GM23338 (cell line): ENCODE data around the gene NLRC5. TPM values are rescaled to one million over a fixed set of nuclear protein-coding genes. Genes with fewer than 3 reads are reported as not detected.

ENCODE experiments used
- ATAC-seq: fragments of 200-7000 bp; cut with Tn5 transposase; 3 replicates; pipeline ENCODE4 v1.9.1; 2020
- DNase-seq: peaks from one replicate; pipeline ENCODE4 v3.0.0-alpha.2; 2015; ENCODE audit warnings: low spot score
- H2AFZ ChIP-seq: fragments of 200-600 bp; sonication (generic); 2 replicates; pipeline ENCODE4 v1.8.0; 2016; ENCODE audit warnings: antibody characterized with exemption, mild to moderate bottlenecking, moderate library complexity
- H3F3A ChIP-seq: fragments of 200-600 bp; sonication (generic); replicated peaks from 2 replicates; pipeline ENCODE4 v1.8.0; 2017; ENCODE audit warnings: antibody characterized with exemption, mixed run types, low read depth
- H3K27ac ChIP-seq: fragments of 200-600 bp; sonication (generic); 2 replicates; pipeline ENCODE4 v1.6.1; 2016; ENCODE audit warnings: low read depth
- H3K27me3 ChIP-seq: fragments of 200-600 bp; sonication (generic); 2 replicates; pipeline ENCODE4 v1.8.0; 2016; ENCODE audit warnings: mild to moderate bottlenecking, mixed run types, moderate library complexity; ENCODE audit not compliant: insufficient read depth
- H3K36me3 ChIP-seq: fragments of 200-600 bp; sonication (generic); 2 replicates; pipeline ENCODE4 v1.8.0; 2016; ENCODE audit warnings: mild to moderate bottlenecking; ENCODE audit not compliant: insufficient read depth
- H3K4me1 ChIP-seq: fragments of 200-600 bp; sonication (generic); 2 replicates; pipeline ENCODE4 v1.8.0; 2016; ENCODE audit warnings: mild to moderate bottlenecking, moderate library complexity; ENCODE audit not compliant: insufficient read depth
- H3K4me2 ChIP-seq: fragments of 200-600 bp; sonication (generic); 2 replicates; pipeline ENCODE4 v1.7.1; 2017; ENCODE audit warnings: mixed run types
- H3K4me3 ChIP-seq: fragments of 200-600 bp; sonication (generic); 2 replicates; pipeline ENCODE4 v1.6.1; 2016; ENCODE audit warnings: mixed run types
- H3K79me2 ChIP-seq: fragments of 200-600 bp; sonication (generic); replicated peaks from 2 replicates; pipeline ENCODE4 v1.8.0; 2017; ENCODE audit warnings: mild to moderate bottlenecking; ENCODE audit not compliant: insufficient read depth
- H3K9me2 ChIP-seq: fragments of 200-600 bp; sonication (generic); 2 replicates; pipeline ENCODE4 v1.8.0; 2017; ENCODE audit not compliant: insufficient read depth
- H4K20me1 ChIP-seq: fragments of 200-600 bp; sonication (generic); replicated peaks from 2 replicates; pipeline ENCODE4 v1.8.0; 2017; ENCODE audit warnings: mild to moderate bottlenecking; ENCODE audit not compliant: insufficient read depth
- H3K27ac Mint-ChIP-seq: 2 replicates; pipeline ENCODE4 v1.8.0; 2020; ENCODE audit warnings: inconsistent platforms, mild to moderate bottlenecking, moderate library complexity, mixed read lengths
- H3K27me3 Mint-ChIP-seq: 3 replicates; pipeline ENCODE4 v1.8.0; 2022; ENCODE audit warnings: low read depth, mild to moderate bottlenecking, moderate library complexity, mixed read lengths, inconsistent platforms; ENCODE audit not compliant: insufficient read depth, poor library complexity
- H3K36me3 Mint-ChIP-seq: 3 replicates; pipeline ENCODE4 v1.8.0; 2021; ENCODE audit warnings: low read depth, mild to moderate bottlenecking, inconsistent platforms, moderate library complexity, mixed read lengths
- H3K4me1 Mint-ChIP-seq: 3 replicates; pipeline ENCODE4 v1.8.0; 2020; ENCODE audit warnings: mild to moderate bottlenecking, inconsistent platforms, mixed read lengths
- H3K4me3 Mint-ChIP-seq: 3 replicates; pipeline ENCODE4 v1.8.0; 2021; ENCODE audit warnings: moderate library complexity, mild to moderate bottlenecking, inconsistent platforms, mixed read lengths
- H3K9me3 Mint-ChIP-seq: 3 replicates; pipeline ENCODE4 v1.8.0; 2020; ENCODE audit warnings: moderate library complexity, mild to moderate bottlenecking, inconsistent platforms, mixed read lengths
- CREB1 ChIP-seq: fragments of 250-450 bp; sonication (Bioruptor Pico); IDR thresholded peaks from 2 replicates; pipeline ENCODE4 v1.5.0; 2020; ENCODE audit warnings: low read depth, mild to moderate bottlenecking, moderate library complexity
- CTCF ChIP-seq, 2 experiments: fragments of 200-600 bp in 1 of 2; sonication (generic) in 1 of 2; conservative IDR thresholded peaks; 2 replicates each; pipeline versions ENCODE4 v1.5.1 to v1.6.1; 2016 to 2017; ENCODE audit warnings: antibody characterized with exemption in 2 of 2, low read depth in 2 of 2, mild to moderate bottlenecking in 2 of 2, moderate library complexity in 1 of 2
- ETS1 ChIP-seq: IDR thresholded peaks from 2 replicates; pipeline ENCODE4 v1.6.1; 2016; ENCODE audit warnings: antibody characterized with exemption
- EZH2 ChIP-seq: fragments of 200-600 bp; sonication (generic); IDR thresholded peaks from one replicate; pipeline ENCODE4 v1.8.0; 2017; ENCODE audit warnings: antibody characterized with exemption, mild to moderate bottlenecking, low read depth; ENCODE audit not compliant: unreplicated experiment
- EZH2phosphoT487 ChIP-seq: fragments of 200-600 bp; sonication (generic); IDR thresholded peaks from one replicate; pipeline ENCODE4 v1.8.1; 2018; ENCODE audit warnings: antibody characterized with exemption; ENCODE audit not compliant: unreplicated experiment
- JUNB ChIP-seq: IDR thresholded peaks from one replicate; pipeline ENCODE4 v1.6.1; 2016; ENCODE audit warnings: antibody characterized with exemption; ENCODE audit not compliant: unreplicated experiment
- NANOG ChIP-seq: IDR thresholded peaks from 2 replicates; pipeline ENCODE4 v1.6.1; 2016; ENCODE audit warnings: antibody characterized with exemption, borderline replicate concordance
- POLR2AphosphoS5 ChIP-seq: IDR thresholded peaks from 2 replicates; pipeline ENCODE4 v1.6.1; 2016; ENCODE audit warnings: antibody characterized with exemption, low read depth
- REST ChIP-seq: IDR thresholded peaks from one replicate; pipeline ENCODE4 v1.6.1; 2018; ENCODE audit warnings: antibody characterized with exemption; ENCODE audit not compliant: unreplicated experiment
- STAT1 ChIP-seq: IDR thresholded peaks from one replicate; pipeline ENCODE4 v1.6.1; 2016; ENCODE audit warnings: antibody characterized with exemption; ENCODE audit not compliant: unreplicated experiment
- ZNF114 ChIP-seq: fragments of 250-450 bp; sonication (Bioruptor Pico); IDR thresholded peaks from 2 replicates; pipeline ENCODE4 v1.5.0; 2020; ENCODE audit warnings: mild to moderate bottlenecking, moderate library complexity
- ZNF331 ChIP-seq: fragments of 250-450 bp; sonication (Bioruptor Pico); IDR thresholded peaks from 2 replicates; pipeline ENCODE4 v1.5.0; 2020; ENCODE audit warnings: low read depth, mild to moderate bottlenecking, moderate library complexity
- ZNF462 ChIP-seq: fragments of 250-450 bp; sonication (Bioruptor Pico); IDR thresholded peaks from 2 replicates; pipeline ENCODE4 v1.5.0; 2020; ENCODE audit warnings: mild to moderate bottlenecking, moderate library complexity
- polyA plus RNA-seq: library from polyadenylated mRNA; unstranded; fragments of >200 nt; fragmentation: Nextera tagmentation; extraction: Ambion mirVana; gene quantifications from 2 replicates; pipeline ENCODE4 v1.2.1, GENCODE V29; 2016
- total RNA-seq: library from RNA; depleted of rRNA; stranded (reverse); fragments of >200 nt; shearing (Covaris generic); gene quantifications from 2 replicates; pipeline ENCODE4 v1.2.3, GENCODE V29; 2014

The NLRC5 gene
- total and polyA plus RNA-seq, 2 experiments from 2014 or later = 2.3 to 3.9 TPM

GRCh38 chr16:56985962-56986360 is 3.4 kb upstream of the NLRC5 start:
- Mint-ChIP-seq H3K27me3 (peaks cover 27% of the 10 kb centered on the region), H3K4me3 (no peak overlapping the region), H3K36me3 (no peaks in the 10 kb centered on the region; the same call in 2 of the 3 replicates), H3K27ac (no peak overlapping the region), H3K4me1 (peaks cover 19% of the 10 kb centered on the region), H3K9me3 (no peaks in the 10 kb centered on the region; the same call in 2 of the 3 replicates)
- Histone ChIP-seq H3K27ac (no peak overlapping the region), H3K36me3 (no peaks in the 10 kb centered on the region), H3K79me2 (no peaks in the 10 kb centered on the region), H3K27me3 (peaks cover 35% of the 10 kb centered on the region), H2AFZ (no peak overlapping the region), H3K4me1 (peaks cover 10% of the 10 kb centered on the region; the same call in 1 of the 2 replicates), H3K4me2 (no peak overlapping the region), H3F3A (no peaks in the 10 kb centered on the region), H3K9me2 (no peaks in the 10 kb centered on the region), H3K4me3 (no peak overlapping the region), H4K20me1 (no peaks in the 10 kb centered on the region)
- DNase-seq (no peak), ATAC-seq (no peak)
- TF ChIP-seq NANOG = no peak
- no peak for TF ChIP-seq ZNF114 (CRISPR knock-in tag)
- no peak for TF ChIP-seq EZH2phosphoT487
- TF ChIP-seq JUNB = no peak
- TF ChIP-seq CREB1 (CRISPR knock-in tag) = no peak
- no peak for TF ChIP-seq ZNF331 (CRISPR knock-in tag)
- TF ChIP-seq STAT1 = no peak
- no peak for TF ChIP-seq POLR2AphosphoS5
- TF ChIP-seq ZNF462 (CRISPR knock-in tag) = no peak
- no peak for TF ChIP-seq REST
- TF ChIP-seq CTCF (conservative IDR thresholded peaks at IDR 0.05; ENCODE audit: low read depth in 2 of 2) = no peak
- TF ChIP-seq EZH2 = no peak
- no peak for TF ChIP-seq ETS1
